ENCODE data around the gene ETF1.
"Not testable (repeated sequence)": the region's sequence is repeated elsewhere in the genome, so short reads cannot be mapped to it uniquely, and the experiment has no call there.

Gene ETF1

DNA sequence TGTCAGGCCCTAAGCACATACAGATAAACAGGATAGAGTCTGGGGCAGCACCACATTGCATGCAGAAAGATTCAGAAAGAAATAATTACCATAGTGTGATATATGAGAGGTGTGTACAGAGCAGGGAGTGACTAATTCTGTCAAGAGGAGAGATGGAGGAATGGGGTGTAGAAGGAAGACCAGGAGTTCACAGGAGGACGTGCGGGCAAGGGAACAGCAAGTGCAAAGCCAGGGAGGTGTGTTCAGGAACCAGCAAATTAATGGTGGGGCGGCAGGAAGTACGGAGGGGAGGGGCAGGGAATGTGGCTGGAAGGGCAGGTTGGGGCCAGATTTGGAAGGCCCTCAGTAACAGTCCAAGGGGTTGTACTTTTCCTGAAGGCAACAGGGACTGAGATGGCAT lies 60.4 kb downstream of the ETF1 start:
- DNase-seq: no peak

DNA sequence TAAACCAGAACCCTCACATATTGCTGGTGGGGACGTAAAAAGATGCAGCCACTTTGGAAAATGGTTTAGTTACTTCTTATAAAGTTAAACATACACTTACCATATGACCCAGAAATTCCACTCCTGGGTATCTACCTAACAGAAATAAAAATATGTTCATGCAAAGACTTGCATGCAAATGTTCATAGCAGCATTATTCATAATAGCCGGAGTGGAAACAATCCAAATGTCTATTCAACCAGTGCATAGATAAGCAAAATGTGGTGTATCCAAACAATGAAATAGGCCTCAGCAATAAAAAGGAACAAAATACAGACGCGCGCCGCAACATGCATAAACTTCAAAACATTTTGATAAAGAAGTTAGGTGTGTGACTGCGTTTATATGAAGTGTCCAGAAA lies 66.1 kb downstream of the ETF1 start:
- DNase-seq: no peak

DNA sequence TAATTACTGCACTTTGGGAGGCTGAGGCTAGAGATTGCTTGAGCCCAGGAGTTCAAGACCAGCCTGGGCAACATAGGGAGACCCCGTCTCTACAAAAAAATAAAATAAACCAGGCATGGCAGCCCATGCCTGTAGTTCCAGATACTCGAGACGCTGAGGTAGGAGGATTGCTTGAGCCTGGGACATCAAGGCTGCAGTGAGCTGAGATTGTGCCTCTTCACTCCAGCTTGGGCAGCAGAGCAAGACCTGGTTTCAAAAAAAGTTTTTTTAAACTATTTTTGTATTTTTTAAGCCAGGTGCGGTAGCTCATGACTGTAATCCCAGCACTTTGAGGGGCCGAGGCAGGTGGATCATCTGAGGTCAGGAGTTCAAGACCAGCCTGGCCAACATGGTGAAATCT lies 69.9 kb downstream of the ETF1 start:
- DNase-seq: not testable (repeated sequence)

DNA sequence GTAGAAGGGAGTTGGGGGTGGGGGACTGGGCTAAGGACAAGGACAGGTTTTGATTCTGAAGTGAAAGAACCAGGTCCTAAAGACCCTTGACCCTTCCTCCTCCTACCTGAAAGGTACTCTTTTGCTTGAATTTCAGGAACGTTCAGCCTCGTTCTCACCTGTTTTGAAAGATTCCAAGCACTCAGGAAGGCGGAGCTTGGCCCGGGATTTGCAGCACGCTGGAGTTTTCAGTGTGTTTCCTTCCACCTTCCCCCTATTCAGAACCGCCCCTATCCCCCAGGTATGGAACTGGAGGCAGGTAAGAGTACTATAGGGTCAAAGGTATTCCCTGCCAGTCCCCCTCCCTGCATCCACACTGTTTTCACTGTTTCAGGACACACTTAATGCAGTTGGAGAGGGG lies 70.7 kb downstream of the ETF1 start:
- no peak for DNase-seq

DNA sequence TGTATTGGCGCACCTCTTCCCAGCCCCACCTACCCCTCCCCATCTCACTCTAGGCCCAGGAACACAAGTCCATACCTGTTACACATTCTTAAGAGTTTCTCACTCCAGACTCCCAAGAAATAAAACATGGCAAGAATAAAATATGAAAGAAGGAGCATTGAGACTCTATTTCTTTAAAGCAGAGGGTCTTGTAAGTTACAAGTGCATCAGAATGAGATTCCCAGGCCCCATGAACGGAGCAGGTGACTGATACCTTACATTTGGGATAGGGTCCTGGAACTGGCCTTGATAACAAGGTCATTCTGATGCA lies 72.0 kb downstream of the ETF1 start:
- DNase-seq: no peak

DNA sequence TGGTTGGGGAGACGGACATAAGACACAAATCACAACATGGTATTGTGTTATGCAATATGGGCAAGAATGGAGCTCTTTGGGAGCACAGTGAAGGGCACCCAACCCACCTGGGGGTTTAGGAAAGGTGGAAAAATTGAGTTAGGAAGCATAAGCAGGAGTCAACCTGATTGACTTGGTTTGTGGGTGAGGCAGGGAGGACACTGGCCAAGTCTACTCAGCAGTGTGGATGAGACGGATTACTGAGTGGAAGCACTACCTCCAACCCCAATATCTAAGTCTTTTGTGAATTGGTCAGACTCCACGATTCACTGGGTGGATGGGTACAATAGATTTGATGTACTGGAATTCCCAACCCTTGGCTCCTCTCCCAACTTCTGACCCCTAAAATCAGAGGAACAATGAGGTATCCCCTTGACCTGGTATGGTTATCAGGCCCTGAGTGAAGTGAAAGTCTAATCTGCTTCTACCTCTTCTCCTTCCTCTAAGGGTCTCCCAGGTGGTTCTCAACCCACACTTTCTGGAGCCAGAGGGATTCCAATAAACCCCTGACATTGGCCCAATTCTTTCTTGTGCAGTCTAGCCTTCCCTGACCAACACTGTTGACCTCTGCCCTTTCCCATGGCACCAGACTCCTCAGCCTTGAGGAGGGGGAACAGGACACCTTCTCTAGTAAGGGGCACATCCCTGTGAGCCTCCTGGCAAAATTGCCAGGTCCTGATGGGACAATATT lies 72.5 kb downstream of the ETF1 start:
- DNase-seq: no peak

DNA sequence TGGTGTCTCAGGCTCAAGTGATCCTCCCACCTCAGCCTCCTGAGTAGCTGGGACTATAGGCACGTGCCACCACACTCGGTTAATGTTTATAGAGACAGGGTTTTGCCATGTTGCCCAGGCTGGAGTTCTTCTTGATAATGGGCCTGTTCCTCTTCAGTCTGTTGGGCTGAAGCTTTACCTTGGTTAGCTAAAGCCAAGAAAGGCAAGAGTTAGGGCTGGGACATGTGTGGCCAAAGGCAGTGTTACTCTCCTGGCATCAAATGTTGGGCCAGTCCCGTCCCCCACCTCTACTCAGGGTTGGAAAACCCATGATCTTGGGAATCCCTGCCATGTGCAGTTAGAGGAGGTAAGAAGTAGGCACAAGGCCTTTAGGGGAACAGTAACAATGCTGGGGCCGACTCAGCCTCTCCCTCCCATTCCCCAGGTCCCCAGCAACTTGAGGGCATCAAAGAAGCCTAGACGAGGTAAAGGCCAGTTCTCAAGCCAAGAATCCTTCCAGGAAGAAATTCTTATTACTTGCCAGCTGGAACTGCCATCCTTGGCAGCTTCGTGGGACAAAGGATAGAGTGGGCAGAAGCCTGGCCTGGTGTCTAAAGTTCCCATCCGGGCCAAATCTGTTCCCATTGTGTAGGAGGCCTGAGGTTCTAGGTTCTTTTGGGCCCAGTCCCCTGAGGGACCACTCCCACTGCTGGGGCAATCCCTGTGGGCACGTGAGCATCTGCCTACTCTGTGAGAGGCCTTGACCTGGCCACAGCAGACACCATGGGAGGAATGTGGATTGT lies 73.3 kb downstream of the ETF1 start:
- no peak for DNase-seq

DNA sequence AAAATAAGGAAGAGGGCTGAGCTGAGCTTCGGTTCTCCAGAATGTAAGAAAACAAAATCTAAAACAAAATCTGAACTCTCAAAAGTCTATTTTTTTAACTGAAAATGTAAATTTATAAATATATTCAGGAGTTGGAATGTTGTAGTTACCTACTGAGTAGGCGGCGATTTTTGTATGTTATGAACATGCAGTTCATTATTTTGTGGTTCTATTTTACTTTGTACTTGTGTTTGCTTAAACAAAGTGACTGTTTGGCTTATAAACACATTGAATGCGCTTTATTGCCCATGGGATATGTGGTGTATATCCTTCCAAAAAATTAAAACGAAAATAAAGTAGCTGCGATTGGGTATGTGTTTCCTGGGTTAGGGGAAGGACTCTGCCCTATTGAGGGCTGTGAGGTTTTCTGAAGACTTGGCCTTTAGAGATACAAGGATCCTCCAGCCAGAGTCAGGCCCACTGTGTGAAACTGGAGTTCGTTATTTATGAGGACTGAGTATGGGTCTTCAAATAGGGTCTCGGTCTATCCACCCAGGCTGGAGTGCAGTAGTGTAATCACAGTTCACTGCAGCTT lies 74.0 kb downstream of the ETF1 start:
- no peak for DNase-seq

DNA sequence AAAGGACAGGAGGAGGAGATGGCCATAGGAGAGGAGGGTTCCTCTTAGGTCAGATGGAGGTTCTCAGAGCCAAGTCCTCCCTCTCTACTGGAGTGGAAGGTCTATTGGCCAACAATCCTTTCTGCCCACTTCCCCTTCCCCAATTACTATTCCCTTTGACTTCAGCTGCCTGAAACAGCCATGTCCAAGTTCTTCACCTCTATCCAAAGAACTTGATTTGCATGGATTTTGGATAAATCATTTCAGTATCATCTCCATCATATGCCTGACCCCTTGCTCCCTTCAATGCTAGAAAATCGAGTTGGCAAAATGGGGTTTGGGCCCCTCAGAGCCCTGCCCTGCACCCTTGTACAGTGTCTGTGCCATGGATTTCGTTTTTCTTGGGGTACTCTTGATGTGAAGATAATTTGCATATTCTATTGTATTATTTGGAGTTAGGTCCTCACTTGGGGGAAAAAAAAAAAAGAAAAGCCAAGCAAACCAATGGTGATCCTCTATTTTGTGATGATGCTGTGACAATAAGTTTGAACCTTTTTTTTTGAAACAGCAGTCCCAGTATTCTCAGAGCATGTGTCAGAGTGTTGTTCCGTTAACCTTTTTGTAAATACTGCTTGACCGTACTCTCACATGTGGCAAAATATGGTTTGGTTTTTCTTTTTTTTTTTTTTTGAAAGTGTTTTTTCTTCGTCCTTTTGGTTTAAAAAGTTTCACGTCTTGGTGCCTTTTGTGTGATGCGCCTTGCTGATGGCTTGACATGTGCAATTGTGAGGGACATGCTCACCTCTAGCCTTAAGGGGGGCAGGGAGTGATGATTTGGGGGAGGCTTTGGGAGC lies 74.7 kb downstream of the ETF1 start:
- DNase-seq: peak in 1 of 3 experiments; percentile 11

DNA sequence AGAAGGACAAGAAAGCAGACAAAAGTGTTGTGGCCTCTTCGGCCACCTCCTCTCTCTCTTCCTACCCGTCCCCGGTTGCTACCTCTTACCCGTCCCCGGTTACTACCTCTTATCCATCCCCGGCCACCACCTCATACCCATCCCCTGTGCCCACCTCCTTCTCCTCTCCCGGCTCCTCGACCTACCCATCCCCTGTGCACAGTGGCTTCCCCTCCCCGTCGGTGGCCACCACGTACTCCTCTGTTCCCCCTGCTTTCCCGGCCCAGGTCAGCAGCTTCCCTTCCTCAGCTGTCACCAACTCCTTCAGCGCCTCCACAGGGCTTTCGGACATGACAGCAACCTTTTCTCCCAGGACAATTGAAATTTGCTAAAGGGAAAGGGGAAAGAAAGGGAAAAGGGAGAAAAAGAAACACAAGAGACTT lies 75.3 kb downstream of the ETF1 start:
- no peak for DNase-seq

DNA sequence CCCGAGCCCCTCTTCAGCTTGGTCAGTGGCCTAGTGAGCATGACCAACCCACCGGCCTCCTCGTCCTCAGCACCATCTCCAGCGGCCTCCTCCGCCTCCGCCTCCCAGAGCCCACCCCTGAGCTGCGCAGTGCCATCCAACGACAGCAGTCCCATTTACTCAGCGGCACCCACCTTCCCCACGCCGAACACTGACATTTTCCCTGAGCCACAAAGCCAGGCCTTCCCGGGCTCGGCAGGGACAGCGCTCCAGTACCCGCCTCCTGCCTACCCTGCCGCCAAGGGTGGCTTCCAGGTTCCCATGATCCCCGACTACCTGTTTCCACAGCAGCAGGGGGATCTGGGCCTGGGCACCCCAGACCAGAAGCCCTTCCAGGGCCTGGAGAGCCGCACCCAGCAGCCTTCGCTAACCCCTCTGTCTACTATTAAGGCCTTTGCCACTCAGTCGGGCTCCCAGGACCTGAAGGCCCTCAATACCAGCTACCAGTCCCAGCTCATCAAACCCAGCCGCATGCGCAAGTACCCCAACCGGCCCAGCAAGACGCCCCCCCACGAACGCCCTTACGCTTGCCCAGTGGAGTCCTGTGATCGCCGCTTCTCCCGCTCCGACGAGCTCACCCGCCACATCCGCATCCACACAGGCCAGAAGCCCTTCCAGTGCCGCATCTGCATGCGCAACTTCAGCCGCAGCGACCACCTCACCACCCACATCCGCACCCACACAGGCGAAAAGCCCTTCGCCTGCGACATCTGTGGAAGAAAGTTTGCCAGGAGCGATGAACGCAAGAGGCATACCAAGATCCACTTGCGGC lies 75.9 kb downstream of the ETF1 start:
- no peak for DNase-seq

DNA sequence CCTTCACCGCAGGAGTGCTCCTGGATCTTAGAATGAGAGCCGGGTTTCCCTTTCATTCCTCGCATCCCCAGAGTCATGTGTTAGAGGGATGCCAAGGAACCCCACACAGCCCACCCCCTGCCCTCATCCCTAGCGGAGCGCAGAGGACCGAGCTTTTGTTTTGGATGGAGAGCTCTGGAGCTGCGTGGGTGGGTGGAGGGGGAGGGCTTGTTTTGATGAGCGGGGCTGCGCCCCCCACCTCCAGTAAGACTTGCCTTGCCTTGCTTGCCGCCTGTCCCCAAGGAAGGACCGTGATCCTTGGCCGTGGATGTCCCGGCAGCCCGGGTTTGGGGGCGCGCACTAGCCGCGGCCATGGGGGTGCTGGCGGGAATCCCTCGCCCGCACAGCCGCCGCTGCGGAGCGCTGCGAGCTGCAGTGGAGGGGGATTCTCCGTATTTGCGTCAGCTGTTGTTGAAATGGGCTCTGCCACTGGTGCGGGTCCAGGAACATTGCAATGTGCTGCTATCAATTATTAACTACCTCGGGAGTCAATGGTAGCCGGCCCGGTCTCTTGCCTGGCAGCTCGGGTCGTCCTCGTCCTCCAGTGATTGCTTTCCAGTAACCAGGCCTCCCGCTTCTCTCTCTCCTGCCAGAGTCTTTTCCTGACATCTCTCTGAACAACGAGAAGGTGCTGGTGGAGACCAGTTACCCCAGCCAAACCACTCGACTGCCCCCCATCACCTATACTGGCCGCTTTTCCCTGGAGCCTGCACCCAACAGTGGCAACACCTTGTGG lies 76.7 kb downstream of the ETF1 start:
- DNase-seq: peak in 1 of 3 experiments; percentile 18

DNA sequence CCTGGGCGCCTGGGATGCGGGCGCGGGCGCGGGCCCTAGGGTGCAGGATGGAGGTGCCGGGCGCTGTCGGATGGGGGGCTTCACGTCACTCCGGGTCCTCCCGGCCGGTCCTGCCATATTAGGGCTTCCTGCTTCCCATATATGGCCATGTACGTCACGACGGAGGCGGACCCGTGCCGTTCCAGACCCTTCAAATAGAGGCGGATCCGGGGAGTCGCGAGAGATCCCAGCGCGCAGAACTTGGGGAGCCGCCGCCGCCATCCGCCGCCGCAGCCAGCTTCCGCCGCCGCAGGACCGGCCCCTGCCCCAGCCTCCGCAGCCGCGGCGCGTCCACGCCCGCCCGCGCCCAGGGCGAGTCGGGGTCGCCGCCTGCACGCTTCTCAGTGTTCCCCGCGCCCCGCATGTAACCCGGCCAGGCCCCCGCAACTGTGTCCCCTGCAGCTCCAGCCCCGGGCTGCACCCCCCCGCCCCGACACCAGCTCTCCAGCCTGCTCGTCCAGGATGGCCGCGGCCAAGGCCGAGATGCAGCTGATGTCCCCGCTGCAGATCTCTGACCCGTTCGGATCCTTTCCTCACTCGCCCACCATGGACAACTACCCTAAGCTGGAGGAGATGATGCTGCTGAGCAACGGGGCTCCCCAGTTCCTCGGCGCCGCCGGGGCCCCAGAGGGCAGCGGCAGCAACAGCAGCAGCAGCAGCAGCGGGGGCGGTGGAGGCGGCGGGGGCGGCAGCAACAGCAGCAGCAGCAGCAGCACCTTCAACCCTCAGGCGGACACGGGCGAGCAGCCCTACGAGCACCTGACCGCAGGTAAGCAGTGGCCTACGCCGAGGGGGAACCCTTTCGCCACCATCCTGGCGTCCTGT lies 77.5 kb downstream of the ETF1 start, which contains the start of gene EGR1:
Gene EGR1, plus strand, starts transcription at position 219 of the 864 bp plus-strand sequence. Its CDS starts 283 bp downstream, at position 502.
- DNase-seq: peak; percentile 83 to 96 (median 95)

DNA sequence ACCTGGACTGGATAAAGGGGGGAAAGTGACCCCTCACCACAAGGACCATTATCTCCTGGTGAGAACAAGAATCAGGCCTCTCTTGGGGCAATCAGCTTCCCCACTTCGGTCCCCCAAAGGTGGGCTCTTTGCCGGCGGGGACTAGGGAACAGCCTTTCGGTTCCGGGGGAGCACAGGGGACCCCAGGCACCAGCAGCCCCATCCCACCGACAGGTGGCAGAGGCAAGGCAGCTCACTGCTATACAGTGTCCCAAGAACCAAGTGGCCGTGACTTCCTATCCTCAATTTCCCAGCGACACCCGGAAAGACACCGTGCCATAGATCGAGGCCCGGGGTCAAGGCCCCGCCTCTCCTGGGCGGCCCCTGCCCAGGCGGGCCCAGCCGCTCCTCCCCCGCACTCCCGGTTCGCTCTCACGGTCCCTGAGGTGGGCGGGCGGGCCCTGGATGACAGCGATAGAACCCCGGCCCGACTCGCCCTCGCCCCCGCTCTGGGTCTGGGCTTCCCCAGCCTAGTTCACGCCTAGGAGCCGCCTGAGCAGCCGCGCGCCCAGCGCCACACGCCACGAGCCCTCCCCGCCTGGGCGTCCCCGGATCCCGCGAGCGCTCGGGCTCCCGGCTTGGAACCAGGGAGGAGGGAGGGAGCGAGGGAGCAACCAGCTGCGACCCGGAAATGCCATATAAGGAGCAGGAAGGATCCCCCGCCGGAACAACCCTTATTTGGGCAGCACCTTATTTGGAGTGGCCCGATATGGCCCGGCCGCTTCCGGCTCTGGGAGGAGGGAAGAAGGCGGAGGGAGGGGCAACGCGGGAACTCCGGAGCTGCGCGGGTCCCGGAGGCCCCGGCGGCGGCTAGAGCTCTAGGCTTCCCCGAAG lies 78.4 kb downstream of the ETF1 start:
- DNase-seq: peak; percentile 96 to 98 (median 98)

DNA sequence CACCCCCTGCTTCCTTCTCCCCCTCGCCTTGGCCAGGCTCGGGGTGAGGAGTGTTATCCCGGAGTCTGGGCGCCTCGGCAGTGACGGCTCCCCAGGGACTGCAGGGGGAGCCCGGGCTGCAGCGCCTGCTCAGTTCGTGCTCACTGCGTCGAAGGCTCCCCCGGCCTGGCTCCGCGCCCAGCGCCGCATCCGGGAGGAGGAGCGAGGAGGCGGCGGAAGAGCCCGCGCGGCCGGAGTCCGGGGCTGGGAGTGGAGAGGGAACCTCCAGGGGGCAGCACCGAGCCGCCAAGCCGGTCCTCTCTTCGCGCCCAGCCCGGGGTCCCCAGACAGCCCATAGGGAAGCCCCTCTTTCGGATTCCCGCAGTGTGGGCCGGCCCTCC lies 79.0 kb downstream of the ETF1 start:
- DNase-seq: peak; percentile 87 to 91 (median 91)

DNA sequence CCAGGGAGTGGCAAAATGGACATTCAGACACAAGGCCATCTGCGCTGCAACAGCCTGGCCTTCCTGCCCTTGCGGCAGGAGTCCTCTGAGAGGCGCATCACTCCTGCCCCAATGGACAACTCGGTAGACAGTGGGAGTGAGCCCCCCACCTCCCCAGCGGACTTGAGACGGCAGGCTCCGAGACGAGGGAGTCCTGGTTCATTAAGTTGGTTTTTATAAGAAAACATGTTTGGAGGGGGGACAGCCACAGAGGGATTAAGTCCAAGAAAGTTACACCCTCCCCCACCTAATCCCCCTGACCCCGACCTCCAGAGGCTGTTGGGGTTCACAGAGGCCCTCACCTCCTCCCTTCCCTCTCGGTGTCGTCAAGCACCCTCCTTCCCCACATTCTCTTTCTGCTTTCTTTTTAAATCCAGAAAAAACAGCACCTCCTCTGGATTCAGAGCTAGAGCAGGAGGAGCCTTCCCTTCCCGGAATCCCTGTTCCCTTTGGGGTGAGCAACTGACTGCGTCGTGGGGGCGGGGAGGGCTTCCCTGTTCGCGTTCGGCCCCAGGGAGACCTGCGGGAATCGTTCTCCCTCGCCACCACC lies 79.5 kb downstream of the ETF1 start:
- peak in 2 of 3 experiments; percentile 45 to 54 for DNase-seq

DNA sequence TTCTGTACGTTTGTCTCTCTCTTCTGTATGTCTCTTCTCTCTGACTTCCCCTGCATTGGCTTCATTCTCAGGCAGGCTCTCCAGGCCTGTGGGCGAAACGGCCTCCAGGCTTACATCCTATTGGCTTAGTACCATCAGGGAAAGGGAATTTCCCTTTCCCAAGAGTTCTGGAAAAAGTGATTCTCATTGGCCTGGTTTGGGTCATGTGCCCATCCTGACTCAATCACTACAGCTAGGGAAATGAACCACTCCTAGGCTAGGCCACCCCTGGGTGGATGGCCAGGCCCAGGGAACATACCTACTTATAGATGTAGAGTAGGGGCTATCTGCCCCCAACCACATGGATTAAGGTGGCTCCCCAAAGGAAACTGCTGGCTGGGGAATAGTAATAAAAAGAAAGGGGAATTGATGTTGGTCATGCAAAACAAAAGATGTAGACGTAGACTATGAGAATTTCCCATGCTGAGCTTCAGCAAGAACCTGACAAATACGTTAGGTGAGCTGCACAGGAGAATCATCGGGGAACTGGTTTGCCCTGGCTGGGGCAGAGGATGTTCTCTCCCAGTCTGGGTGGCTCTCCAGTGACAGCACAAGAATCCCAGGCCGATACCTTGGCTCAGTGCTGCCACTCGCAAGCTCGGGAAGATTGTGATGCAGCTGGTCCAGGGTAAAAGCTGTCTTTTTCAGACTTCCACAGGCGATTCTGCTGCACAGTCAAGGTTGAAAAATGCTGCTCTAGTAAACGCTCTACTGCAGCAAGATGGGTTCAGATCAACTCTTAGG lies 81.5 kb downstream of the ETF1 start:
- no peak for DNase-seq

DNA sequence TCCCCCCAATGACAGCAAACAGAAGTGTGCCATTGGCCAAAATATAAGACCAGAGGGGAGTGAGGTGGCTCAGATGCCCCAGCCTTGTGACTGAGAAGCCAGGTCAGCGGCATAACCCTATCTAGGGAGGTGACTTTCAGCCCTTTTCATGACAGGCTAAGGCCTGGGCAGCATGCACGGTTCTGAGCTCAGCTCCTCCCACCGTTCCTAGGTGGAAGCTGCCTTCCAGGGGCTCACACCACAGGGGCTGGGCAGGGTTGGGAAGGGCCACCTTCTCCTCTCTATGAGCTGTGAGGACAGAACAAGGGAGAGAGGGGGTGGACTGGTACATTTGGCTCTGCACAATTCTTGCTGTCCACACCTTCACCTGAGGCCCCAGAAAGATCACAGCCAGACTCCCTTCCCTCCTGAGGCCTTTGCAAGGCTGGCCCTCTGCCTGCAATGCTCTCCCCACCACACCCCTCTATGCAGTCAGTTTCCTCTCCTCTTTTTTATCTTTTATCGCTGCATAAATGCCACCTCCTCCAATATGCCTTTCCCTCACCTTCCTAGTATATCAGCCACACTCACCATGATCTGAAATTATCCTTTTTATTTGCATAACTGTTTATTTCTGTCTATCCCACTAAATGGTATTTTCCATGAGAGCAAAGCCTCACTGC lies 82.9 kb downstream of the ETF1 start:
- no peak for DNase-seq
